ENCODE data around the gene DYNLT1. TPM values are rescaled to one million over a fixed set of nuclear protein-coding genes. Genes with fewer than 3 reads are reported as not detected.

Gene DYNLT1
- total and polyA plus RNA-seq, 2 of the 13 experiments (the other 11 are each of a cell fraction or from before 2014, with no cell fraction given) = 108 to 171 TPM

DNA sequence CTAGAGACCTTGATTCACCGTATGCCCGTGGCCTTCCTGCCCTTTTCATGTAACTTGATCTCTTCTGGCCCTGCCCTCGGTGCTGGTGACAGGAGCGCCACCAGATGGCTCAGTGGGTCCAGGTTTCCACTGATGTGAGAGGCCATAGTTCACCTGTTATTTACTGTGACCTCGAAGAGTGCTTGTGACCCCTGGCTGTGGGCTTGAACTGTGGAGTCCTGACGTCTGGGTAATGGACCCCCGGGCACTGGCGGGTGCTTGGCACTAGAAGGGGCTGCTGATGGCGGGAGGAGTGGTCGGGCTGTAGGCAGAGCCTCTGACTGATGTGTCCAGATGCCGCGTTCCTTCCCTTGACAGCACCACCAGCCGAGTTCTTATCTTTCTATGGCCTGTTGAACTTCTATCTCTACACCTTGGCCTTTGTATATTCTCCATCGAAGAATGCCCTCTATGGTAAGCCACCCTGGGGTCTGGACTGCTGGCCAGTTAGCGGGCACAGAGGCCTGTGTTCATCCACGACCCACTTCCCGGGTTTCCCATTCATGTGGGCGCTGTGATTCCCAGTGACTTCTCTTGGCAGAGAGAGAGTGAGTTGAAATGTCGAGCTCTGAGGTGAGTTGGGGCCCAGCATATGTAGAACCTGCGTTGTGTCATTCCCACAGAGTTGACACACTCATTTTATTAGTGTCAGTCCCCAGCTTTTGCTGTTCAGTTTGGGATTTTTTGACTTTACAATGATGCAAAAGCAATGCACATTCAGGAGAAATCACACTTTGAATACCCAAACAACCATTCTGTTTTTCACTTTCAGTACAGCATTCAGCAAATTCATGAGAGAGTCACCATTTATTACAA is 14.9 kb downstream of the DYNLT1 start (continued):
- no peak for TF ChIP-seq GATA4 (IDR thresholded peaks at IDR 0.05; ENCODE audit: borderline replicate concordance, low read depth)
- no peak for TF ChIP-seq SCMH1 (CRISPR knock-in tag; IDR thresholded peaks at IDR 0.05; ENCODE audit: borderline replicate concordance)
- no peak for TF ChIP-seq KLF13 (CRISPR knock-in tag; IDR thresholded peaks at IDR 0.05)
- no peak for TF ChIP-seq DMAP1 (CRISPR knock-in tag; IDR thresholded peaks at IDR 0.05)
- no peak for TF ChIP-seq HCFC1 (IDR thresholded peaks at IDR 0.05; ENCODE audit: low read depth, low read length)
- TF ChIP-seq ZNF768 (CRISPR knock-in tag; IDR thresholded peaks at IDR 0.05) = no peak
- no peak for TF ChIP-seq LRRFIP1 (CRISPR knock-in tag; conservative IDR thresholded peaks at IDR 0.05)
- TF ChIP-seq ATF7-NPFF (CRISPR knock-in tag; IDR thresholded peaks at IDR 0.05; ENCODE audit: low read depth) = no peak
- TF ChIP-seq ZSCAN21 (CRISPR knock-in tag; IDR thresholded peaks at IDR 0.05; ENCODE audit: borderline replicate concordance) = no peak
- no peak for TF ChIP-seq BRD4 (CRISPR knock-in tag; IDR thresholded peaks at IDR 0.05)
- TF ChIP-seq, protein P1, sequence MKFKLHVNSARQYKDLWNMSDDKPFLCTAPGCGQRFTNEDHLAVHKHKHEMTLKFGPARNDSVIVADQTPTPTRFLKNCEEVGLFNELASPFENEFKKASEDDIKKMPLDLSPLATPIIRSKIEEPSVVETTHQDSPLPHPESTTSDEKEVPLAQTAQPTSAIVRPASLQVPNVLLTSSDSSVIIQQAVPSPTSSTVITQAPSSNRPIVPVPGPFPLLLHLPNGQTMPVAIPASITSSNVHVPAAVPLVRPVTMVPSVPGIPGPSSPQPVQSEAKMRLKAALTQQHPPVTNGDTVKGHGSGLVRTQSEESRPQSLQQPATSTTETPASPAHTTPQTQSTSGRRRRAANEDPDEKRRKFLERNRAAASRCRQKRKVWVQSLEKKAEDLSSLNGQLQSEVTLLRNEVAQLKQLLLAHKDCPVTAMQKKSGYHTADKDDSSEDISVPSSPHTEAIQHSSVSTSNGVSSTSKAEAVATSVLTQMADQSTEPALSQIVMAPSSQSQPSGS (CRISPR knock-in tag; IDR thresholded peaks at IDR 0.05) = peak; percentile 38; the same call in 1 of the 2 replicates
- peak; percentile 17; the same call in 1 of the 2 replicates for TF ChIP-seq POLR2AphosphoS5 (IDR thresholded peaks at IDR 0.05; ENCODE audit: low read depth, low read length)
- 0 out of 2 replicates have a peak, but pooled peaks have one; percentile 55 for TF ChIP-seq ZNF335 (CRISPR knock-in tag; IDR thresholded peaks at IDR 0.05)
- no peak for TF ChIP-seq ZBTB20 (CRISPR knock-in tag; IDR thresholded peaks at IDR 0.05; ENCODE audit: borderline replicate concordance, low read depth)
- TF ChIP-seq JUNB (CRISPR knock-in tag; IDR thresholded peaks at IDR 0.05; ENCODE audit: borderline replicate concordance) = no peak
- no peak for TF ChIP-seq SP1 (IDR thresholded peaks at IDR 0.05)
- TF ChIP-seq SP1 (CRISPR knock-in tag; IDR thresholded peaks at IDR 0.05) = peak; percentile 34; the same call in 1 of the 2 replicates
- no peak for TF ChIP-seq TSC22D2 (CRISPR knock-in tag; IDR thresholded peaks at IDR 0.05; ENCODE audit: borderline replicate concordance)
- TF ChIP-seq ZNF337 (CRISPR knock-in tag; IDR thresholded peaks at IDR 0.05; ENCODE audit: borderline replicate concordance, low read depth) = no peak
- no peak for TF ChIP-seq NFAT5 (CRISPR knock-in tag; IDR thresholded peaks at IDR 0.05)
- 0 out of 2 replicates have a peak, but pooled peaks have one; percentile 18 for TF ChIP-seq MIER2 (CRISPR knock-in tag; IDR thresholded peaks at IDR 0.05)
- TF ChIP-seq ZNF709 (CRISPR knock-in tag; IDR thresholded peaks at IDR 0.05) = no peak
- no peak for TF ChIP-seq IKZF1 (IDR thresholded peaks at IDR 0.05)
